HG03521 (cell line): Measurements from ENCODE around the gene IVL.

ENCODE experiments used
- ATAC-seq: cut with Tn5 transposase; IDR thresholded peaks from one replicate; pipeline ENCODE4 v1.9.1; 2021; ENCODE audit warnings: mild to moderate bottlenecking, moderate library complexity; ENCODE audit not compliant: unreplicated experiment

The IVL gene

GRCh38 chr1:152946248-152946647 lies 37.9 kb downstream of the IVL start:
- no peak for ATAC-seq

GRCh38 chr1:152946651-152947256 lies 38.4 kb downstream of the IVL start, which contains the start of gene SPRR5:
Gene SPRR5, plus strand, starts transcription at chr1:152947206. Its CDS starts 1,349 bp downstream, at chr1:152948555.
- ATAC-seq, result no peak

- ATAC-seq, result no peak
Measured at GRCh38 chr1:152951711-152952110, 43.4 kb downstream of the IVL start.

GRCh38 chr1:152953761-152954160 lies 45.4 kb downstream of the IVL start:
- no peak for ATAC-seq

GRCh38 chr1:152954436-152954835 lies 46.1 kb downstream of the IVL start:
- no peak for ATAC-seq

GRCh38 chr1:152957561-152957960 lies 49.2 kb downstream of the IVL start:
- ATAC-seq, result no peak

GRCh38 chr1:152959273-152959672 lies 50.9 kb downstream of the IVL start:
- no peak for ATAC-seq

- no peak for ATAC-seq
Measured at GRCh38 chr1:152959801-152960451, 51.6 kb downstream of the IVL start.

- ATAC-seq, result no peak
Measured at GRCh38 chr1:152960452-152961044, 52.2 kb downstream of the IVL start.
